IMR-90 (cell line): ENCODE data around the gene CDK17. TPM values are rescaled to one million over a fixed set of nuclear protein-coding genes. Genes with fewer than 3 reads are reported as not detected.

Experiments
- ATAC-seq: fragments of 200-7000 bp; cut with Tn5 transposase; 2 replicates; pipeline ENCODE4 v1.9.1; 2020; ENCODE audit warnings: low read depth, mild to moderate bottlenecking, moderate library complexity
- BruUV-seq: library from RNA; stranded (reverse); fragments of 400-500 nt; replicated peaks from 2 replicates; lab custom pipeline; 2021; lab: Mats Ljungman, UMichigan
- CTCF ChIA-PET: fragments of 300-600 bp; formaldehyde crosslinking; extraction: SDS; loops from one replicate; lab custom pipeline; 2021; ENCODE audit warnings: antibody characterized with exemption; lab: Yijun Ruan, JAX
- POLR2A ChIA-PET: fragments of 300-600 bp; sonication (Branson Sonifier 250); formaldehyde crosslinking; loops from one replicate; lab custom pipeline; 2022; ENCODE audit warnings: antibody characterized with exemption; ENCODE audit not compliant: unreplicated experiment; lab: Charles Lee
- DNase-seq: peaks from one replicate; pipeline ENCODE4 v3.0.0; 2013
- H2AFZ ChIP-seq: replicated peaks from 2 replicates; pipeline ENCODE3; 2013; ENCODE audit warnings: low read length, mild to moderate bottlenecking; ENCODE audit not compliant: poor library complexity
- H2AK5ac ChIP-seq: 2 replicates; pipeline ENCODE4 v1.6.1; 2013; ENCODE audit warnings: low read depth, low read length, inconsistent platforms
- H2AK9ac ChIP-seq: replicated peaks from 2 replicates; pipeline ENCODE3; 2013; ENCODE audit warnings: mild to moderate bottlenecking, low read depth, low read length, moderate library complexity; ENCODE audit not compliant: poor library complexity
- H2BK120ac ChIP-seq: 2 replicates; pipeline ENCODE4 v1.6.1; 2013; ENCODE audit warnings: low read depth, low read length, inconsistent platforms
- H2BK15ac ChIP-seq: 3 replicates; pipeline ENCODE4 v1.6.1; 2013; ENCODE audit warnings: low read depth, low read length, inconsistent platforms
- H2BK20ac ChIP-seq: 2 replicates; pipeline ENCODE4 v1.6.1; 2013; ENCODE audit warnings: low read depth, mild to moderate bottlenecking, inconsistent platforms, low read length, moderate library complexity
- H2BK5ac ChIP-seq: 2 replicates; pipeline ENCODE4 v1.6.1; 2013; ENCODE audit warnings: mild to moderate bottlenecking, low read depth, low read length, inconsistent platforms; ENCODE audit not compliant: poor library complexity, severe bottlenecking
- H3K14ac ChIP-seq: replicated peaks from 2 replicates; pipeline ENCODE4 v1.6.1; 2013; ENCODE audit warnings: low read depth, low read length, inconsistent platforms
- H3K18ac ChIP-seq: 2 replicates; pipeline ENCODE4 v1.6.1; 2013; ENCODE audit warnings: low read depth, low read length, control low read depth
- H3K23ac ChIP-seq: 2 replicates; pipeline ENCODE4 v1.6.1; 2013; ENCODE audit warnings: low read depth, low read length, inconsistent platforms
- H3K27ac ChIP-seq: 2 replicates; pipeline ENCODE4 v1.5.1; 2013; ENCODE audit warnings: mild to moderate bottlenecking, control low read depth, low read length; ENCODE audit not compliant: insufficient read depth
- H3K27me3 ChIP-seq: 2 replicates; pipeline ENCODE4 v1.6.1; 2013; ENCODE audit warnings: low read length; ENCODE audit not compliant: control insufficient read depth, insufficient read depth
- H3K36me3 ChIP-seq: 2 replicates; pipeline ENCODE4 v1.6.1; 2013; ENCODE audit warnings: low read length, mixed read lengths; ENCODE audit not compliant: control insufficient read depth, insufficient read depth
- H3K4ac ChIP-seq: 2 replicates; pipeline ENCODE4 v1.6.1; 2013; ENCODE audit warnings: low read depth, low read length, inconsistent platforms
- H3K4me1 ChIP-seq: 2 replicates; pipeline ENCODE4 v1.6.1; 2013; ENCODE audit warnings: low read length, mixed read lengths; ENCODE audit not compliant: control insufficient read depth, insufficient read depth
- H3K4me2 ChIP-seq: 2 replicates; pipeline ENCODE4 v1.6.1; 2013; ENCODE audit warnings: low read depth, mild to moderate bottlenecking, control low read depth, low read length, moderate library complexity
- H3K4me3 ChIP-seq: 2 replicates; pipeline ENCODE4 v1.5.1; 2013; ENCODE audit warnings: low read depth, mild to moderate bottlenecking, control low read depth, low read length, moderate library complexity; ENCODE audit not compliant: insufficient read depth
- H3K56ac ChIP-seq: 2 replicates; pipeline ENCODE4 v1.6.1; 2013; ENCODE audit warnings: low read length, inconsistent platforms; ENCODE audit not compliant: insufficient read depth; ENCODE audit errors: extremely low read depth
- H3K79me1 ChIP-seq, 2 experiments: 2 replicates each; pipeline ENCODE4 v1.6.1; 2013; ENCODE audit warnings: low read length in 2 of 2, inconsistent platforms in 1 of 2, low read depth in 1 of 2
- H3K9ac ChIP-seq: 2 replicates; pipeline ENCODE4 v1.6.1; 2013; ENCODE audit warnings: low read depth, low read length, control low read depth
- H3K9me1 ChIP-seq: 2 replicates; pipeline ENCODE4 v1.6.1; 2013; ENCODE audit warnings: low read length, inconsistent platforms; ENCODE audit not compliant: insufficient read depth
- H3K9me3 ChIP-seq: 2 replicates; pipeline ENCODE4 v1.6.1; 2013; ENCODE audit warnings: low read length; ENCODE audit not compliant: control insufficient read depth, insufficient read depth
- H4K20me1 ChIP-seq: 2 replicates; pipeline ENCODE4 v1.6.1; 2013; ENCODE audit warnings: low read length, inconsistent platforms; ENCODE audit not compliant: insufficient read depth
- H4K5ac ChIP-seq: 2 replicates; pipeline ENCODE4 v1.6.1; 2013; ENCODE audit warnings: mild to moderate bottlenecking, low read depth, low read length, control low read depth
- H4K8ac ChIP-seq, 2 experiments: 2 replicates each; pipeline ENCODE4 v1.6.1; 2013; ENCODE audit warnings: low read depth in 2 of 2, low read length in 2 of 2, control low read depth in 1 of 2, inconsistent platforms in 1 of 2
- H4K91ac ChIP-seq: 2 replicates; pipeline ENCODE4 v1.6.1; 2013; ENCODE audit warnings: low read depth, low read length, inconsistent platforms; ENCODE audit not compliant: insufficient read depth
- MAFK ChIP-seq: IDR thresholded peaks from 2 replicates; pipeline ENCODE4 v1.6.1; 2012; ENCODE audit warnings: low read depth, low read length, improper control_type of control experiment
- POLR2A ChIP-seq: IDR thresholded peaks from 2 replicates; pipeline ENCODE4 v1.6.1; 2012; ENCODE audit warnings: mild to moderate bottlenecking, low read depth, low read length
- WGBS, 2 experiments: methylation state at CpG; one replicate each; pipeline versions ENCODE4 v1.1.5 to v1.1.7; 2013; ENCODE audit warnings: missing lambda C conversion rate in 2 of 2; ENCODE audit not compliant: insufficient read length in 1 of 2; ENCODE audit errors: extremely low coverage in 2 of 2; 5-methylcytosine and 5-hydroxymethylcytosine counted together
- dilution Hi-C: fragments of 300-500 bp; cut with HindIII; formaldehyde crosslinking; loops from one replicate; pipeline ENCODE4 v1.14.3; 2018; ENCODE audit warnings: low sequenced_read_pairs; ENCODE audit not compliant: unreplicated experiment
- in situ Hi-C: fragments of 300-500 bp; cut with MboI; formaldehyde crosslinking; loops from 3 replicates; pipeline ENCODE4 v1.14.3; 2019; ENCODE audit warnings: low sequenced_read_pairs, inconsistent platforms, mixed read lengths
- intact Hi-C: fragments of 100-400 bp; cut with micrococcal nuclease; formaldehyde crosslinking; loops from 2 replicates; pipeline ENCODE4 v1.10.0; 2022
- polyA plus RNA-seq, 3 experiments: library from polyadenylated mRNA; depleted of rRNA; stranded (reverse); fragments of >200 nt; gene quantifications; 2 replicates each; pipeline ENCODE4 v1.2.3, GENCODE V29; 2012; ENCODE audit warnings: low replicate concordance in 1 of 3
- total RNA-seq: library from RNA; depleted of rRNA; stranded (reverse); fragments of >200 nt; gene quantifications from 2 replicates; pipeline ENCODE4 v1.2.3, GENCODE V29; 2012

The CDK17 gene
- total and polyA plus RNA-seq, 2 of the 4 experiments (the other 2 are of a cell fraction): 14.5 to 50.2 TPM

GRCh38 chr12:96246926-96247505 is 153.2 kb downstream of the CDK17 start:
- H3K18ac ChIP-seq: no peak overlapping the region
- peaks cover 37 to 89% of the 10 kb centered on the region in 2 experiments for H3K79me1 ChIP-seq
- in situ Hi-C loops (no loop called here), dilution Hi-C loops (no loop called here), intact Hi-C loops (no loop called here)
- H3K9me3 ChIP-seq: no peaks in the 10 kb centered on the region
- no peak overlapping the region for H3K9ac ChIP-seq
- ChIA-PET CTCF (no interaction called here), POLR2A (no interaction called here)
- ATAC-seq (no peak), DNase-seq (no peak)
- no peak overlapping the region for H2BK5ac ChIP-seq
- peaks cover 19% of the 10 kb centered on the region for H3K9me1 ChIP-seq
- no peak overlapping the region for H3K27ac ChIP-seq
- no peak overlapping the region for H2AFZ ChIP-seq
- H4K20me1 ChIP-seq: peaks cover 58% of the 10 kb centered on the region
- WGBS, 2 experiments: 93% methylated on average over 28 of the region's 36 CpGs; no CpG with 5 or more reads in 1 of the 2 experiments
- no peak overlapping the region for H3K56ac ChIP-seq
- no peak overlapping the region for H2BK20ac ChIP-seq
- no peak overlapping the region for H4K8ac ChIP-seq
- no peak overlapping the region for H3K23ac ChIP-seq
- TF ChIP-seq POLR2A (no peak), MAFK (no peak)
- H2BK120ac ChIP-seq: no peak overlapping the region
- H3K4me3 ChIP-seq: no peak overlapping the region
- no peak overlapping the region for H4K5ac ChIP-seq
- no peak overlapping the region for H3K14ac ChIP-seq
- H3K4me2 ChIP-seq: no peak overlapping the region
- no peaks in the 10 kb centered on the region for H3K27me3 ChIP-seq
- H2AK5ac ChIP-seq: no peak overlapping the region
- TSS peak; percentile 92 for BruUV-seq
- peaks cover 41% of the 10 kb centered on the region for H3K36me3 ChIP-seq
- H3K4me1 ChIP-seq: peaks cover 7% of the 10 kb centered on the region
- no peak overlapping the region for H3K4ac ChIP-seq
- H2BK15ac ChIP-seq: no peak overlapping the region
- H2AK9ac ChIP-seq: no peak overlapping the region
- H4K91ac ChIP-seq: no peak overlapping the region
